ENCODE measurements around the gene ZNF25.
"Not testable (repeated sequence)": the region's sequence is repeated elsewhere in the genome, so short reads cannot be mapped to it uniquely, and the experiment has no call there.

ZNF25 gene

DNA sequence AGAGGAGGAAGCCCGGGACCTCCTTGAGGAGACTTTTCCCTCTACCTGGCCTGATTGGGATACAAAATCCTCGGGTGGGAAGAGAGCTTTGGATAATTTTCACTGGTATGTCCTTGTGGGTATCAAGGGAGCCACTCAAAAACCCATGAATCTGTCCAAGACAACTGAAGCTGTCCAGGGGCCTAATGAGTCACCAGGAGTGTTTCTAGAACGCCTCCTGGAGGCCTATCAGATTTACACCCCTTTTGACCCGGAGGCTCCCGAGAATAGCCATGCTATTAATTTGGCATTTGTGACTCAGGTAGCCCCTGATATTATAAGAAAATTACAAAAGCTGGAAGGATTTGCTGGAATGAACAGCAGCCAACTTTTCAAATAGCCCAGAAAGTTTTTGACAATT, 38.6 kb downstream of the ZNF25 start:
- Histone ChIP-seq H3K4me1 (ENCODE audit: insufficient read depth, low read length, poor library complexity, severe bottlenecking) (no peaks in the 10 kb centered on the region), H3K4me3 (ENCODE audit: low read length, poor library complexity, severe bottlenecking) (no peak overlapping the region), H3K27me3 (ENCODE audit: insufficient read depth, low read length, poor library complexity, severe bottlenecking) (no peaks in the 10 kb centered on the region), H4K20me1 (ENCODE audit: insufficient read depth, low read length, poor library complexity, severe bottlenecking) (no peaks in the 10 kb centered on the region), H2AFZ (ENCODE audit: low read length) (no peak overlapping the region), H3K9ac (ENCODE audit: low read depth, low read length, poor library complexity, severe bottlenecking) (no peak overlapping the region), H3F3A (ENCODE audit: low read depth) (no peaks in the 10 kb centered on the region), H3K4me2 (ENCODE audit: low read depth, low read length, poor library complexity, severe bottlenecking) (no peak overlapping the region), H3K9me3 (ENCODE audit: insufficient read depth, low read depth, low read length) (no peaks in the 10 kb centered on the region; the same call in 1 of the 2 replicates), H3K36me3 (ENCODE audit: insufficient read depth, low read length) (no peaks in the 10 kb centered on the region), H3K79me2 (ENCODE audit: insufficient read depth, low read length) (no peaks in the 10 kb centered on the region), H3K9me2 (replicated peaks; ENCODE audit: low read depth, low read length) (no peaks in the 10 kb centered on the region)
- no peak for TF ChIP-seq EZH2phosphoT487 (IDR thresholded peaks at IDR 0.05; ENCODE audit: borderline replicate concordance)
- TF ChIP-seq, protein P1, sequence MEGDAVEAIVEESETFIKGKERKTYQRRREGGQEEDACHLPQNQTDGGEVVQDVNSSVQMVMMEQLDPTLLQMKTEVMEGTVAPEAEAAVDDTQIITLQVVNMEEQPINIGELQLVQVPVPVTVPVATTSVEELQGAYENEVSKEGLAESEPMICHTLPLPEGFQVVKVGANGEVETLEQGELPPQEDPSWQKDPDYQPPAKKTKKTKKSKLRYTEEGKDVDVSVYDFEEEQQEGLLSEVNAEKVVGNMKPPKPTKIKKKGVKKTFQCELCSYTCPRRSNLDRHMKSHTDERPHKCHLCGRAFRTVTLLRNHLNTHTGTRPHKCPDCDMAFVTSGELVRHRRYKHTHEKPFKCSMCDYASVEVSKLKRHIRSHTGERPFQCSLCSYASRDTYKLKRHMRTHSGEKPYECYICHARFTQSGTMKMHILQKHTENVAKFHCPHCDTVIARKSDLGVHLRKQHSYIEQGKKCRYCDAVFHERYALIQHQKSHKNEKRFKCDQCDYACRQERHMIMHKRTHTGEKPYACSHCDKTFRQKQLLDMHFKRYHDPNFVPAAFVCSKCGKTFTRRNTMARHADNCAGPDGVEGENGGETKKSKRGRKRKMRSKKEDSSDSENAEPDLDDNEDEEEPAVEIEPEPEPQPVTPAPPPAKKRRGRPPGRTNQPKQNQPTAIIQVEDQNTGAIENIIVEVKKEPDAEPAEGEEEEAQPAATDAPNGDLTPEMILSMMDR (conservative IDR thresholded peaks at IDR 0.05; ENCODE audit: low read length), result no peak

DNA sequence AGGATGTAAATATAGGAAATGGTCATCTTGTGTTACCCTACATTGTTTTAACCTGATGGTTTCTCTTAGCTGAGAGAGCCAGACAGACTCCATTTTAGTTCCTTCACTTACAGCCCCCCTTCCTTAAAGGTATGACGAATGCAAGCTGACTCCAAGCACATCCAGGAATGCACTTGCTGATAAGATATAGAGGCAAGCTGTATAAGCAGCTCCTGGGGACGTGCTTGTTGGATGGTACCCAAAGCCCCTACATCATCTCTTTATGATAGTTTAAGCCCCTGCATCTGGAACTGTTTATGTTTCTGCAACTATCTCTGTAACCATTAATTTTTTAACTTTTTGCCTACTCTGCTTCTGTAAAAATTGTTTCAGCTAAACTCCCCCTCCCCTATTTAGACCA, 41.7 kb downstream of the ZNF25 start:
- no peaks in the 10 kb centered on the region for H3F3A ChIP-seq (ENCODE audit: low read depth)
- H3K4me3 ChIP-seq (ENCODE audit: low read length, poor library complexity, severe bottlenecking), result no peak overlapping the region
- TF ChIP-seq EZH2phosphoT487 (IDR thresholded peaks at IDR 0.05; ENCODE audit: borderline replicate concordance), result no peak
- TF ChIP-seq, protein P1 (conservative IDR thresholded peaks at IDR 0.05; ENCODE audit: low read length), result no peak
- H3K4me2 ChIP-seq (ENCODE audit: low read depth, low read length, poor library complexity, severe bottlenecking), result no peak overlapping the region
- no peaks in the 10 kb centered on the region for H3K27me3 ChIP-seq (ENCODE audit: insufficient read depth, low read length, poor library complexity, severe bottlenecking)
- no peaks in the 10 kb centered on the region for H3K79me2 ChIP-seq (ENCODE audit: insufficient read depth, low read length)
- H2AFZ ChIP-seq (ENCODE audit: low read length), result no peak overlapping the region
- H3K9ac ChIP-seq (ENCODE audit: low read depth, low read length, poor library complexity, severe bottlenecking), result no peak overlapping the region
- H3K4me1 ChIP-seq (ENCODE audit: insufficient read depth, low read length, poor library complexity, severe bottlenecking), result no peaks in the 10 kb centered on the region
- no peaks in the 10 kb centered on the region for H3K9me2 ChIP-seq (replicated peaks; ENCODE audit: low read depth, low read length)
- no peaks in the 10 kb centered on the region for H3K36me3 ChIP-seq (ENCODE audit: insufficient read depth, low read length)
- no peaks in the 10 kb centered on the region for H4K20me1 ChIP-seq (ENCODE audit: insufficient read depth, low read length, poor library complexity, severe bottlenecking)
- H3K9me3 ChIP-seq (ENCODE audit: insufficient read depth, low read depth, low read length), result no peaks in the 10 kb centered on the region; the same call in 1 of the 2 replicates

DNA sequence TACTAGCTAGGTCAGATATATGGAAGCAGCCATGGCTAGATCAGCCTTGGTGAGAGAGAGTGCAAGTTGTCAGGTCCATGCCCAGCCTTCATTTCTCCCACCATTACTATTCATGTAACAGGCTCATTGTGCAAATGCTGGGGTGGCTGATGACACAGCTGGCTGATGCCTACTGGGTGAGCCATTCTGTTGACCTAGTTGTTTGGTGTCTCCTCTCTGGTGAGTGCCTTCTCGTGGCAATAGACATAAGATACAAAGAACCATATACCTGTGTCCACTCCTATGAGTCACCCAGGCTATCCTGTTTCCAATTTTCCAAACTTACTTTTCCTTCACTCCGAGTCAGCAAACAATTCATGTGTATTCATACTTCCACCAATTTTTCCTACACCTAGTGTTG, 46.0 kb downstream of the ZNF25 start:
- no peaks in the 10 kb centered on the region for H3K79me2 ChIP-seq (ENCODE audit: insufficient read depth, low read length)
- H3K9me2 ChIP-seq (replicated peaks; ENCODE audit: low read depth, low read length), result no peaks in the 10 kb centered on the region
- no peak overlapping the region for H3K4me3 ChIP-seq (ENCODE audit: low read length, poor library complexity, severe bottlenecking)
- H3K36me3 ChIP-seq (ENCODE audit: insufficient read depth, low read length), result no peaks in the 10 kb centered on the region
- H3K9ac ChIP-seq (ENCODE audit: low read depth, low read length, poor library complexity, severe bottlenecking), result no peak overlapping the region
- H3K4me1 ChIP-seq (ENCODE audit: insufficient read depth, low read length, poor library complexity, severe bottlenecking), result no peaks in the 10 kb centered on the region
- H3F3A ChIP-seq (ENCODE audit: low read depth), result no peaks in the 10 kb centered on the region
- no peaks in the 10 kb centered on the region for H3K9me3 ChIP-seq (ENCODE audit: insufficient read depth, low read depth, low read length)
- no peak for TF ChIP-seq EZH2phosphoT487 (IDR thresholded peaks at IDR 0.05; ENCODE audit: borderline replicate concordance)
- TF ChIP-seq, protein P1 (conservative IDR thresholded peaks at IDR 0.05; ENCODE audit: low read length), result no peak
- H3K4me2 ChIP-seq (ENCODE audit: low read depth, low read length, poor library complexity, severe bottlenecking), result no peak overlapping the region
- H4K20me1 ChIP-seq (ENCODE audit: insufficient read depth, low read length, poor library complexity, severe bottlenecking), result no peaks in the 10 kb centered on the region
- H3K27me3 ChIP-seq (ENCODE audit: insufficient read depth, low read length, poor library complexity, severe bottlenecking), result no peaks in the 10 kb centered on the region
- H2AFZ ChIP-seq (ENCODE audit: low read length), result no peak overlapping the region

DNA sequence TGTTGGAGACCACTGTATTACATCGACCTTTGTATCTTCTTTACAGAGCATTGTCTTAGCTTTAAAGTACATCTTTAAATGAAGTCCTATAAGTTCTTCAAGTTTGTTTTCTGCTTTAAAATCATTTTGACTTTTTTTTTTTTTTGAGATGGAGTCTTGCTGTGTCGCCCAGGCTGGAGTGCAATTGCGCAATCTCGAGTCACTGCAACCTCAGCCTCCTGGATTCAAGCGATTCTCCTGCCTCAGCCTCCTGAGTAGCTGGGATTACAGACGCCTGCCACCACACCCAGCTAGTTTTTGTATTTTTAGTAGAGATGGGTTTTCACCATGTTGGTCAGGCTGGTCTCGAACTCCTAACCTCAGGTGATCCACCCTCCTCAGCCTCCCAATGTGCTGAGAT, 68.3 kb downstream of the ZNF25 start:
- H3K27me3 ChIP-seq (ENCODE audit: insufficient read depth, low read length, poor library complexity, severe bottlenecking); H3K4me1 ChIP-seq (ENCODE audit: insufficient read depth, low read length, poor library complexity, severe bottlenecking); H3K9me3 ChIP-seq (ENCODE audit: insufficient read depth, low read depth, low read length); H4K20me1 ChIP-seq (ENCODE audit: insufficient read depth, low read length, poor library complexity, severe bottlenecking); H3F3A ChIP-seq (ENCODE audit: low read depth); H3K4me3 ChIP-seq (ENCODE audit: low read length, poor library complexity, severe bottlenecking); H3K79me2 ChIP-seq (ENCODE audit: insufficient read depth, low read length); H3K9me2 ChIP-seq (replicated peaks; ENCODE audit: low read depth, low read length); H2AFZ ChIP-seq (ENCODE audit: low read length); H3K36me3 ChIP-seq (ENCODE audit: insufficient read depth, low read length); H3K9ac ChIP-seq (ENCODE audit: low read depth, low read length, poor library complexity, severe bottlenecking); H3K4me2 ChIP-seq (ENCODE audit: low read depth, low read length, poor library complexity, severe bottlenecking): not testable (repeated sequence)

Measured in Loucy (cell line).